HTERT RPE-1 (cell line): Measurements from ENCODE around the gene THAP4.
"Not testable (repeated sequence)": the region's sequence is repeated elsewhere in the genome, so short reads cannot be mapped to it uniquely, and the experiment has no call there.

Source experiments
- in situ Hi-C: fragments of 300-500 bp; cut with MboI; formaldehyde crosslinking; loops from 4 replicates; pipeline ENCODE4 v1.14.3; 2020; ENCODE audit warnings: low sequenced_read_pairs

THAP4 gene

GRCh38 chr2:241666627-241667400 is 29.9 kb upstream of the THAP4 start:
- in situ Hi-C loops, result no loop called here

- in situ Hi-C loops, result no loop called here
Observed at GRCh38 chr2:241665731-241666440, 28.9 kb upstream of the THAP4 start.

GRCh38 chr2:241662731-241663130 is 25.8 kb upstream of the THAP4 start:
- in situ Hi-C loops, result not testable (repeated sequence)

GRCh38 chr2:241660593-241661213 is 23.7 kb upstream of the THAP4 start:
- in situ Hi-C loops, result no loop called here

- in situ Hi-C loops, result no loop called here
Observed at GRCh38 chr2:241659150-241659739, 22.3 kb upstream of the THAP4 start.

- in situ Hi-C loops, result no loop called here
Observed at GRCh38 chr2:241658296-241658695, 21.3 kb upstream of the THAP4 start.

- in situ Hi-C loops, result no loop called here
Observed at GRCh38 chr2:241657786-241658254, 20.9 kb upstream of the THAP4 start.

- in situ Hi-C loops, result no loop called here
Observed at GRCh38 chr2:241656190-241656741, 19.3 kb upstream of the THAP4 start.

- in situ Hi-C loops, result no loop called here
Observed at GRCh38 chr2:241655516-241656189, 18.7 kb upstream of the THAP4 start.

GRCh38 chr2:241654551-241654950 is 17.6 kb upstream of the THAP4 start:
- in situ Hi-C loops, result no loop called here

GRCh38 chr2:241653210-241653750 is 16.3 kb upstream of the THAP4 start:
- in situ Hi-C loops, result no loop called here

- in situ Hi-C loops, result no loop called here
Observed at GRCh38 chr2:241652722-241653121, 15.8 kb upstream of the THAP4 start.

GRCh38 chr2:241652142-241652541 is 15.2 kb upstream of the THAP4 start:
- in situ Hi-C loops, result no loop called here

- in situ Hi-C loops, result no loop called here
Observed at GRCh38 chr2:241649927-241650326, 13.0 kb upstream of the THAP4 start.

GRCh38 chr2:241649404-241649803 is 12.4 kb upstream of the THAP4 start:
- in situ Hi-C loops, result no loop called here

GRCh38 chr2:241648453-241648852 is 11.5 kb upstream of the THAP4 start:
- in situ Hi-C loops, result no loop called here

- in situ Hi-C loops, result no loop called here
Observed at GRCh38 chr2:241645915-241646645, 9.1 kb upstream of the THAP4 start.

GRCh38 chr2:241645056-241645914 is 8.3 kb upstream of the THAP4 start:
- in situ Hi-C loops, result no loop called here

GRCh38 chr2:241641631-241642030 is 4.7 kb upstream of the THAP4 start:
- in situ Hi-C loops, result no loop called here
